Stimulated activated CD8-positive, alpha-beta memory T cell treated with anti-CD3 and anti-CD28 coated beads, Interleukin-15, amount 100 ng/mL, for 4 hours (primary cell): ENCODE measurements around the gene TMEM158.

Experiments
- DNase-seq, 2 donors: peaks; one replicate each; pipeline ENCODE4 v3.0.0-alpha.2; 2020; ENCODE audit warnings: low read depth in 2 of 2

The TMEM158 gene

DNA sequence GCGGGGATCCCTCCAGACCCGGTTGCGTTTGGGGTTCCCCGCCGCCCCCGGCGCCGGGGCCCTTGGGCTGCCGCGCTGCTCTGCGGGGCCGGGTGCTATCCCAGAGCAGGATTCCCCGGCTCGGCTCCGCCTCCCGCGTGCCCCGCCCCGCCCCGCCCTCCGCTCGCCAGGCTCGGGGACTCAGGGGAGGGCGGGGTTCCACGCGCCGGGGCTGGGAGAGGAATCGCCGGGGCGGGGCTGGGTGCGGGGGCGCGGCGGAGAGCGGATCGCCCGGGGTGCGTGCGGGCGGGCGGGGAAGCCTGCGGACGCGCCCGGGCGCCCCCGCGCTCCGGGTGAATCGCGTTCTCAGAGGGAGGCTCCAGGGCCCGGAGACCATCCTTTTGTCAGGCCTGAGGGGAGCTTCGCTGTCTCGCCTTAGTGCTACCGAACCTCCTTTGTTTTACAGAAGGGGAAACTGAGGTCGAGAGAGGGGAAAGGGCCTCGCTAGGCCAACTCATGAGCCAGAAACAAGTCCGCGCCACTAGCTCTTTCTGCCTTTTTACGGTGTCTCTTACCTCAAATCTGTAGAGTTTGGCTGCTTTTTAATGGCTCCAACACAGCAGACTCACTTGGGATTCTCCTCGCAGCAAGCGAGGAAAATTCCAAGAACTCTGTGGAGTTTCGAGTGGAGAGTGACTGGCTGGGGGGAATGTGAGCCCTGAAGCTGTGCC, at the start of gene TMEM158:
TSS of gene TMEM158 (minus strand) at position 82 of the 710 bp plus-strand sequence. CDS start 260 bp downstream, outside the sequence.
- peak; percentile 60 to 62 for DNase-seq

DNA sequence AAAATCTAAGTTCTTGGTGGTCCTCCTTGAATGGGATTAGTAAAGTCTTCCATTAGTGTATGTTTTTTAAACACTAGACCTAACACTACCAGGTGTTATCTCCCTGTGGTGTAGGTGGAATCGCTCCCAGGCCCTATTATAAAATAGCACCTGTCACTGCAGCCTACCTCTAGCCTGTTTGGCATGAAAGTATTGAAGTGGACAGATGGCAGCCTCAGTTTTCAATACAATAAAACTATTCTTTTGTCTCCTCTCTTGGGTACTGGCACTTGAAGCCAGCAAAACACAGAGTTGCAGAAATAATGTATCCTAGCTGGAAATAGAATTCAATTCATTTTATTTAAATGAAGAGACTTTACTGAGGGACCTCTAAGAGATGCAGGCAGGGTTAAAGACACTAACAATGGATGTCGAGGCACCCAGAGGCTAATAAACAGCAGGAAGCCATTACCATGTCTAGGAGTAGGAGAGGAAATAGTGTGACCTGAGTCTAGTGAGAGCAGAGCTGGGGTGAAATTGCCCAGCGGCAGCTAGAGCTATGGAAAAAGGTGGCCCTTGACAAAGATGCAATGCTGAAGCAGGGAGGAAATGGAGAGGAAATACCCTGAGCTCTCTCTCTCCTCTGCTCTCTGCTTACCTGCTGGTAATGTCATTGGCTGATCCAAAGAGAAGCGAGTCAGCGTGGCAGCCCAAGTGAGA, 49.1 kb upstream of the TMEM158 start:
- no peak for DNase-seq

DNA sequence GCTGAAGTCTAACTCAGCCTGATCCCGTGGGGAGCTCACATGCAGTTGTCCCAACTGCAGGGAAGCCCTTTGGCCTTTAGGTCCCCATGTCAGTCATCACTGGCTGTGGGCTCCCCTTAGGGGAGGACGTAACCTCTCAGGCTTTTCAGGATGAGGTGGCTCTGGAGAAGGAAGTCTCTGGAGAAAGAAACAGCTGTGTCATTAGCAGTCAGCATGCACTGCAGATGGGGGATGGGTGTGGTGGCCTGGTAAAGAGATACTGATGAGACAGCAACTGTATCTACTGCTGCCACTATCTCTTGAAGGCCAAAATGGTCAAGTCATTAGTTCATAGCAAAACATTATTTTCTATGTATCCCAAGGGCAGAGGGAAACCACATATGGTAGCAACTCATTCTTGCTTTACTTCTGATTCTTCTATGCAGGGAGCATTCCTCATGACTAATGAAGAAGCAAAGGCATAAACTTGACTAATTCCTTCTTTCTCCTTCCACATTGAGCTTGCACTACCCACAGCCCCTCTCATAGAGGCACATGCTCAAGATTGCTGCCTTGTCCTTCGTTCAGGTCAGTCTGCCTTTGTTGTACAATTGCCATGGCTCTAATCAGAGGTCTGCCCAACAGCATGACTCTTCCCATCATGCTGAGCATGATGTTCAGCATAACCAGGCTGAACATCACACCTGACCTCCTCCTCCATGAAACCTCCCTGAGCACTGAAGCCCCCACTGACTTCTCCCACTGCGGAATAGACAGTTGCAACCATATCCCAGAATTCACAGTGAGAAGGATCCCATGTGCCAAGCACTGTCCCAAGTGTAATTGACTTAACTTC, 47.8 kb upstream of the TMEM158 start:
- no peak for DNase-seq

DNA sequence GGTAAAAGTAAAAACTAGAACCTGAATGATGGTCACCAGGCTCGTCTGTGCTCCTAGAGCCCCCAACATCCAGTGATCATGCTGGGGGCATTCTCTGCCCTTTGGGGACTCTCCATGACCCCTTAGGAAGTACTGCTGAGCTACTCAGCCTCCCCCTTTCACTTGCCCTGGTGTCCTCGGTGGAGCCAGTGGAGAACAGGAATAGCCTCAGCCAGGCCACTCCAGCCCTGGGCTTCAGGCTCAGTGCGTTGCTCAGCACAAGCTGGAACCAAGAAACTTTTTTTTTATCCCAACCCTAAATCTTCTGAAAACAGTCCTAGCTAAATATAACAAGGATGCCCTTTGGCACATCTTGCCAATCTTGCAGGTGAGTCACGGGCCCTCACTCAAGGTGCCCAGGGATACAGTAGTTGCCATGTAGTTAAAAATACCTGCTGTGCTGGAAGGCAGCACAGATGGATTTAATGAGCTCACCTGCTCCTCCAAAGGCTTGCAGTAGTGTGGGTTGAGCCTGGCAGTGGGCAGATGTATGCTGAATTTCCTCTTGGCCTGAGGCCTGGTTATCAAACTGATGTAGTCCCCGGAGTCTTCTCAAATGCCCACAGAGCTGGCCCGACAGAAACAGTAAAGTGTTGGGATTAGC, 46.9 kb upstream of the TMEM158 start:
- no peak for DNase-seq

DNA sequence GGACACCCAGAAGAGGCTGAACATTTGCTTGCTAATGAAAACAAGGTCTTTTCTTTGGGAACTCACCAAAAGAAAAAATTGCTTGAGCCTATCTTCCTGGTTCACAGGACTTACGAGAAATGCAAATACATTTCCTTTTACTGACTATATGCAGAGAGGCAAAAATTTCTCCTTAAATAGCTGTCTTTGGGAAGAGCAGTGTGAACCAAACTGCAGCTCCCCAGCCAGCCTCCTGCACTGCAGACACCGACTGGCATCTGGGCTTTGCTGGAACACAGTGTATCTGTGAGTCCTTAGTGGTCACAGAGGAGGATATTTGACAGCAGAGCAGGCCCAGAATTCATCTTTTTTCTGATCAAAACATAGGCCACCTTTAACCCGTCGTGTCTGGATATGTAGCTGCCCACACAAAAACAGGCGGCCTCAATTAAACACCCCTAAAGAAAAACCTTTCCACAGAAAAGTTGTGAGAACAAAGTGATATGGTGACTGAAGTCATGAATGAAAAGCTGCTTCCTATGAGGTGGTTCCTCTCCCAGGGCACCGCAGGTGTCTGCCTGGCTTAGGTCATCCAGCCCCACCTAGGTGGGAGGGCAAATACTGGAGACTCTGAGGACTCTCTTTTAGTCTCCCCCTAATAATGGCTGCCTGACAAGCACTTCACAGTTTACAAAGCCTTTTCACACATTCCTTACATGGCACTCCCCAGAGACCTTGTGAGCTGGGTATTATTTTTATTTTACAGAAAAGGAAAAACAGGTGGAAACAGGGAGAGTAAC, 46.1 kb upstream of the TMEM158 start:
- DNase-seq: no peak

DNA sequence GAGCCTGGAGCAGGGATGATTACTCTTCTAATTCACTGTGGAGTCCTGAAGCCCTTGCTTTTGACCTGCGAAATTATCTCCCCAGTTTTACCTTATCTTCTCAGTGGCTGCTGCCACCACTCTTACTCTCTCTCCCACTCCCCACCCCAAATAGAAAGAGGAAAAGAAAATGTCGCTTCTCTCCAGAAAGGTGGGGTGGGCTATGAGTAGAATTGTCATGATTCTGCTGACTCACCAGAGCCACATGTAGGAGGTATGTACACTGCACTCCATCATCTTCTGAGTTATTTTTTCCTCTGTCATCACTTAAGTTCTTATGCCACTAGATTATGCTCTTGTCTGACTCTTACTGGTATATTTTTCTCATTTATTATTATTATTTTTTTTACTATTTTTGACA, 43.9 kb upstream of the TMEM158 start:
- DNase-seq: no peak

DNA sequence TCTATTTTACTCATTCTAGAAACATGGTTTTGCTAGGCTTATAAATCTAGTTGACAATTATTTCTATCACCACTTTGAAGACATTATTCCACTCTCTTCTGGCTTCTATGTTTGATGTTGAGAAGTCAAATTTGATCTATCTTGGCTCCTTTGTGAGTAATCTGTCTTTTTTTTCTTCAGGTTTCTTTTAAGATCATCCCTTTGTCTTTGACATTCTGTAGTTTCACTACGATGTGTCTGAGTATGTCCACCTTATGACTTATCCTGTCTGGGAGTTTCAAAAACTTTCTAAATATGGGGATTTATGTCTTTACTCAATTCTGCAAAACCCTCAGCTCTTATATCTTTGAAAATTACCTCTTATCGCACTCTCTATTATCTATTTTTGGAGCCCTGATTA, 41.0 kb upstream of the TMEM158 start:
- DNase-seq: no peak

DNA sequence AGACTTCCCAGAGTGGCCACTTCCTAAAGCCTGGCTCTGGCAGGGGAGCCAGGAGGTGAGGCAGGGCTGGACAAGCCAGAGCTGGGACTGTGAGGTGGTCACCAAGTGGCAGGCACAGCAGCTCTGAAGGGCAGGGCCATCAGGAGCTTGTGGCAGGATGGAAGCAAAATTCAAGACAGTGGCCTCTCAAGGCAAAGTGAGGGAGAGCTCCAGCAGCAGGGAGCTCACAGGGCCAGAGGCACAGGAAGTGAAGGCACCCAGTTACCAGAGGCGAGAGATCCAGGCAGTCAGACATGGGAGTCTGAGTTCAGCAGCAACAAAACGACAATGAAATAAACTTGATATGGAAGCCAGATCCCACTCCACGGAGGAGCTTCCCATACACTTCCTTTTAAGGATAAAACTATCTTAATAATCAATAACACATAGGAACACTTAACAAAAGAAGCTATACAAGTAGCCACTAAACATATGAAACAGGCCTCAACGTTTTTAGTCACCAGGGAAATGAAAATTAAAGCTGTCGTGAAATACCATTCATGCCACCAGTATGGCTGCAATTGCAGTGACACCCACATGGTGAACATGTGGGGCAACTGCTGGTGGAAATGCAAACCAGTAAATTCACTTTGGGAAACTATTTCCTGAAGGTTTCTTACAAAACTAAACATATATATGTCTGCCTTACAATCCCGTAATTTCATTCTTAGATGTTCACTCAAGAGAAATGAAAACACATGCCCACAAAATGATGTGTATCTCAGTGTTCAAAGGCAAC, 35.4 kb upstream of the TMEM158 start:
- no peak for DNase-seq

DNA sequence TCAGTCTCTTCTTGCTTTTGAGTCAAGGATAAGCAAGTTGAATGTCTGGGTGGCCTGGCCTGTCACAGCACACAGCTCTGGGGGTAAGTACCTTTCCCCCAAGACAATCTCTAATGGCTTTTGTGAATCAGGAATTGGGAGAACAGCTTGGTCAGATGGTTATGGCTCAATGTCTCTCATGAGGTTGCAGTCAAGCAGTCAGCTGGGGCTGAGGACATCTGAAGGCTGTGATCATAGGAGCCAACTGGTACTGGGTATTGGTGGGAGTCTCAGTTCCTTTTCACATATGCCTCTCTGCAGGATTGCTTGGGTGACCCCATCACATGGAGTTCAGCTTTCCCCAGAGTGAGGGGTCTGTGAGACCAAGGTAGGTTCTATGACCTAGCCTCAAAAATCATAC, 33.0 kb upstream of the TMEM158 start:
- no peak for DNase-seq

DNA sequence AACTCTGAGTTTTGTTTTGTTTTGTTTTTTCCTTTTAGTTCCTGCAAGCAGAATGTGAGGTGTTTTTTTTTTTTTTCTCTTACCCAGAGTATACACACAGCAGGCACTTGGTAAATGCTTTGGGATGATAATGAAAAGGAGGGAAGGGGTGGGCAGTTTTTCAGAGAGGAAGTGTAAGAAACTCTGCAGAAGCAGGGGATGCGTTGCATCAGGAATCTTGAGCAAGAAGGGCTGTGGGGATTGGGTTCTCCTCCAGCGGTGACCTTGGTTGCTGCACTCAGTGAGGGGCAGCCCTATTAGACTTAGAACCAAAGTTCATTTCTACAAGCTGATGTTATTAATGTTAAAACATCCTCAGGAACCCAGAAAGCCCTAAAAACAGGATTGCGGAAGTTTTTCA, 32.2 kb upstream of the TMEM158 start:
- DNase-seq: no peak

DNA sequence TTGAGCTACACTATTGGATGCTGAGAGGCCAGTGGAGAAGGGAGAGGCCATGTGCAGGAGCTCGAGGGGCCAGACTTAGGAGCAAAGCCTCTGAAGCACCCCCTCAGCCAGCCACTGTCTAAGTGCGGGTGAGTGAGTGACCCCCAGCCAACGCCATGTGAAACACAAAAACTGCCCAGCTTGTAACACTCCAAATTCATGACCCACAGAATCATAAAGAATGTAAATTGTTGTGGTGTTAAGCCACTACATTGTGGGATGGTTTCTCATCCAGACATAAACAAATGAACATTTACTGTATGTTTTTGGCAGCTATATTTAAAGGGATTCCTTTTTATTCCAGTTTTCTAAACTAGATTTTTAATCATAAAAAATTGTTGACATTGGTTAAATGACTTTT, 27.2 kb upstream of the TMEM158 start:
- no peak for DNase-seq

DNA sequence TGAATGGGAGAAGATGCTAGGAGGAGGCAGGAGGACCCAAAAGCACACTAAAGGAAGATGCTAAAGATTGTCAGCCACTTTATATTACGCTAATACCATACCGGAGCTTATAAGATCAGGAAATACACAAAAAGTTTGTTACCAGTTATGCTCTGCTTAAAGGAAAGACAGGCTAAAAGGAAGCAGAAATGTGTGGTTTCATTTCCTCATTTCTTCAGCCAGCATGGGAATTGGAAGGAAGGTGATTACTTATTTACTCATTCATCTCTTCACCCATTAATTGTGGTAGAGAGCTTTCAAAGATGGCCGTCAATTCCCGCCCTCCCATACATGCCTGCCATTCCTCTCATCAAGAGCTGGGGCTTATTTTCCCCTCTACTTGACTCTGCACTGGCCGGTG, 26.7 kb upstream of the TMEM158 start:
- DNase-seq: no peak

DNA sequence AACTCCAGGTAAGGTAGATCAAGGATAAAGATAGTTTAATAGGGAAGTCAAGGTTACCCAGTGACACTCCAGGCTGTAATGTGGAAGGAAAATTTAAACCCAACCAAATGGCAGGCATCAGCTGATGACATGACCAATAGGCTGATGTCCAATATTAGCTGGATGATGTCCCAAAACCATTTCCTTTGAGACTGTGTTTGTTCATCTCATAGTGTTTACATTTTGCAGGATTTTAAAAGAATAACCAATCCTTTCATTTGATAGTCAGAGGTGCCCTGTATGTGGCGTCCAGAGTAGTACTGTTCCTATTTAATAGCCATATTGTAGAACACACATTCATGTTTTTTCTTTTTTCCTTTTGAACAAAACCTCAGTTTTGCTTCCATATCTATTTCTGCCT, 23.3 kb upstream of the TMEM158 start:
- DNase-seq: no peak

DNA sequence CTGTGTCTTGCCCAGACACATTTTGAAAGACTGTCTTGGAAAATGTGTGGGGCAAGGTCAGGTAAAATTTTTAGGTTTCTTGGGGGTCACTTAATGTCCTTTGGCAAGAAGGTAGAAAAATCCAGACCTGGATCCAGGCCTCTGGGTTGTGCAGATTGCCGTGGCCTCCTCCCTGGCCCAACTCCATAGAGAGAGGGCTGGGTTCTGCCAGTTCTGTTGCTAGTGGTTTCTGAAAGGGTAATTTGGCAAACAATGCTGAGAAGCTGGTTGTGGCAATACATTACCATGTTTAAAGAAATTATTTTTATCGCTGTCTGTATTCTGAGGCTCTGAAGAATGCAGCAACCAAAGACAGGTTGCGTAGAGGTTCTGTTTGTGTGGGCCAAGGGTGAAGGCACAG, 20.2 kb upstream of the TMEM158 start:
- DNase-seq: no peak

DNA sequence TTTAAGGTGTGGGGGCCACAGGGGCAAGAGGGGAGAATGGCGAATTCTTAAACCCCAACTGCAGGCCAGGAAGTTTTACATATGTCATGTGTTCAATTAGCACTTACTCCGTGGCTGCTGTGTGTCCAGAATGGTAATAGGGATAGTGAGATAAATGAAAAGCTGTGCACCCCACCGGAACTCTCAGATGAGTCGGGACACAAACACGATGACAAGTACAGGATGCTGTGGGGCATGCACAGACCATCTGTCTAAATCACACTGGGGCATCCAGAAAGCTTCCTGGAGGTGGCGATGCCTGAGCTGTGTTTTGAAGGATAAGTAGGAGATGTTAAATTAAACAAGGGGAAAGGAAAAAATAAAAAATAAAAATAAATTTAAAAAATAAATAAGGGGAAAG, 18.3 kb upstream of the TMEM158 start:
- no peak for DNase-seq

DNA sequence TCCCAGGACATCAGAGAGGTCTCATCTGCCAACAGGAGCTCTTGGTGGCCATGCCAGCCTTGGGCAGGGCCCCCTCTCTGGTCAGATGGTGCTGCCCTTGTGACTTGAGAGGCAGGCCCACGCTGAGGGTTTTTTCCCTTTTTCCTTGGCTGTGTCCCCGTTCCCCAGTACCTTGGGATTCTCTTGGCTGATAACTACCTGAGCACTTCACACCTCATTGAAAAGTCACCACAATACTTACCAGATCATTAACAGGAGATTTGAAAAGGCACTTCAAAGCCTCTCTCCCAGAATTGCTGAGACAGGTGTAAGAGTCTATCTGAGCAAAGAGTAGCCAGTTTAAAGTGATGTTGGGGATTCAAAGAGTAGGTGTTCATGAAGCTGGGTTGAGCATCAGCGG, 15.1 kb upstream of the TMEM158 start:
- DNase-seq: no peak

DNA sequence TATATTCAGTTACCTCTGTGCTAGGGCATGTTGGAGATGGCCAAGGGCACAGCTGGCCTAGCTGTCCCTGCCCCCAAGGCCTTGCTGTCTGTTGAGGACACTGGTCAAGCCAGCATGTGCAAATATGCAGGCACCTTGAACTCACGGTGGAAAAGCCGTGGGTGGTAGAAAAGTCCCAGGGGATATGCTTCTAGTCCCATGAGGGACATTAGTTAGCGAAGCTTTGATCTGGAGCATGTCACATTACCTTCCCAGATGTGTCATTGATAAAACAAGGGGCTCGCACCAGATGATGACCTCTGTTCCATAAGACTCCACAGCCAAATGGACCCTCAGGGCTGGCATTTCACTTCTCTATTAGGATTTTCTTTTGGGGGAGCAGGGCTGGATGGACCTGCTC, 14.2 kb upstream of the TMEM158 start:
- DNase-seq: no peak

DNA sequence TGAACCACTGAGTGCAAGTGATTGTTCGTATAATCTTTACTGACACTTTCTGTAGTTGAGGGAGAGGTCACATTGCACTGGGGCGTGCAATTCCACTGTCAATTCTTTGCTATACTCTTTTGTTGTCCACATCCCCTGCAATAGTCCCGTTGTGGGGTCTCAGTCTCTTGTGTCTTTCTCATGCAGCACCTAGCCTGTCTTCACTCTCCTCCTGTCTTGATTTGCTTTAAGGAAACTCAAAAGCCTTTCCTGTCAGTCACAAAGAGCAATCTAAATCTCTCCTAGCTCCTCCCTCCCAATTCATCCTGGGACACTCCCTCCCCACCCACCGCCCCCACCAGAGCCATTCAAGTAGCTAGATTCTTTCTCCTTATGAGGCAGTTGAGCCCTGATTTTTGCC, 13.2 kb upstream of the TMEM158 start:
- DNase-seq: no peak

DNA sequence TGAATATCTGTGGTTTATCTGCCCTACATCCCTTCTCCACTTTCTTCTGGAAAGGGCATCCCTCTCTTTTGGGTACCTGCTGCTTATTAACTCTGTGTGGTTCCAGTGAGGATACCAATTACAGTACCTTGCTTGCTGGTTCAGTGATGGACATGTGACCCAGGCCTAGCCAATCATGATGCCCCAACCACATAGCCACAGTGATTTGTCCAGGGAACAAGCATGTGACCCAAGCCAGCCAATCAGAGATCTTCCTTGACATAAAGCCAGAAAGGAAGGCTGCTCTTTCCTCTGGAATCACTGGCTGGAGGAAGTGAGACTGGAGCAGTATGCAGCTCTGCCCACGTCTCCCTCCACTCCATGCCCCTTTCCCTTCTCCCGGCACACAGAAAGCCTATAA, 10.9 kb upstream of the TMEM158 start:
- DNase-seq: no peak

DNA sequence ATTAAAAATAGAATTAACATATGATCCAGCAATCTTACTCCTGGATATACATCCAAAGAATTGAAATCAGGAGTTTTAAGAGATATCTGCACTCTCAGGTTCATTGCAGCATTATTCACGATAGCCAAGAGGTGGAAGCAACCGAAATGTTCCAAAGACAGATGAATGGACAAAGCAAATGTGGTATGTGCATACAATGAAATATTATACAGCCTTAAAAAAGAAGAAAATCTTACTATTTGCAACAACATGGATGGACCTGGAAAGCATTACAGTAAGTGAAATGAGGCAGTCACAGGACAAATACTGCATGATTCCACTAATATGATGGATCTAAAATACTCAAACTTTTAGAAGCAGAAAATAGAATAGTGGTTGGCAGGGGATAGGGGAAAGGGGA, 9.3 kb upstream of the TMEM158 start:
- no peak for DNase-seq

DNA sequence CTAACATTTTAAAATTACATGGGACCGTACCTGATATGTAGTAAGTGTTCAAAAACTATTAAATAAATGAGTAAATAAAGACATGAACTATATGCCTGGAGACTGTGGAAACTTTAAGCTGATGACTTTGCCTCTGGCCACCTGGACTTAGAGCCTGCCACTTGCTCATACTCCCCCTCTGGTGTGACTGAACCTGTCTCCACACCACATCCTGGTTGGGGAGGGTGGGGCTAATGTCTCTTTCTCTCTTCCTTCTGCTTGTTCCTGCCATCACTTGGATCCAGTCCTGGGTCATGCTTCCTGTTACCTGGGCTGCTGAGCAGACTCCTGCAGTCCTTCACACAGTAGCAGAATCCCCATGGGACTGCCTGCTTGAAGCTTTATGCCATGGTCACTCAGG, 8.2 kb upstream of the TMEM158 start:
- DNase-seq: no peak
